NAMALWA (cell line): ENCODE data around the gene RAPGEF3.

Source experiments
- DNase-seq: peaks from one replicate; pipeline ENCODE4 v3.0.0-alpha.2; 2015; ENCODE audit warnings: low spot score

The RAPGEF3 gene

DNA sequence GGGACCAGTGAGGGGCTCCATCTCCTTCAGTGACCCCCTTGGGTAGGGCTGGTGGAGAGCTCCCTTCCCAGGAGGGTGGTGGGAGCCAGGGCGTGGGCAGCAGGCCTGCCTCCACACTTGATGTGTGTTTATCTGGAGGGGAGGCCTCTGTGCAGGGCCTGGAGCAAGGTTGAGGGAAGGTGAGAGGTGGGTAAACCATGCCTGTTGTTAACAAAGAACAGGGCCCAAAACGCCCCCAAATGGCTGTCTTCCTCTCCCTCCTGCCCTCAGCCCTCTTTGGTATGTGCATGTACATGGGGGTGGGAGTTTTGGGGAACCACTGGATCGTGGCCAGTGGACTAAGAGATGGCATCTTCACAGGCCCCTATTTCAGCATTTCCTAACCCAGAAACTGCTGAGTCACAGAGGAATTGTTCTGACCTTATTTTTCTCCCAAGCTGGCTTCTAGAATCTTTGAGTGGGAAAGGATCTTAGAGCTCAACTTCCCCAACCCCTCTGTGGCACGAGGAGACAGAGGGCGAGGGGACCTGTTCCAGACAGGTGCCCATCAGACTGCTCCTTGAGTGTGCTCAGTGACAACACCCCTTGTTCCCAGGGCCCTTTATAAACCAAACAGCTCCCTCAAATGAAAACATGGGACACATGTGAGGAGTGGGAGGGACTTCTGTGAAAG, 17.9 kb upstream of the RAPGEF3 start:
- DNase-seq = no peak

- peak; percentile 35 for DNase-seq
These were observed 16.6 kb upstream of the RAPGEF3 start for GRCh38 chr12:47775100-47775911.

DNA sequence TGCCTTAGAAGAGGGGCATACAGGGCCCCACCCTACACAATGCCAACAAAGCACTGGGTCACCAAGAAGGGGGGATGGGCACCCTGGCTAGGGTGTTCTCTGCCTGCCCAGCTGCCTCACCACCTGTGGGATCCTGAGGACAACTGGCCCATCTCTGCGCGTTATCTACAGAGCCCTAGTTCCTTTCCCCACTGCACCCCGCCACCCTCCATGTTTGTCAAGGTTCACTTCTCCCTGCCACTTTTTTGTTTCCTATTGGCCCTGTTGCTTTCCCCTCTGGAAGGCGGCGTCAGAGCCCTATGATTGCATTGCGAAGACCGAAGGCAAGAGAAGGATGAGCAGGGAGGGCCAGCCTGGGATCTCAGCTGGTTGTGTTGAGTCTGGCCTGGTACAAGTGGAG, 16.0 kb upstream of the RAPGEF3 start:
- no peak for DNase-seq

GRCh38 chr12:47773858-47774580, 15.3 kb upstream of the RAPGEF3 start:
- DNase-seq = no peak

GRCh38 chr12:47773062-47773857, 14.6 kb upstream of the RAPGEF3 start, which contains the start of gene SLC48A1:
TSS of gene SLC48A1 (plus strand) at chr12:47773238. CDS start at chr12:47773305, 67 bp downstream.
- peak; percentile 78 for DNase-seq

DNA sequence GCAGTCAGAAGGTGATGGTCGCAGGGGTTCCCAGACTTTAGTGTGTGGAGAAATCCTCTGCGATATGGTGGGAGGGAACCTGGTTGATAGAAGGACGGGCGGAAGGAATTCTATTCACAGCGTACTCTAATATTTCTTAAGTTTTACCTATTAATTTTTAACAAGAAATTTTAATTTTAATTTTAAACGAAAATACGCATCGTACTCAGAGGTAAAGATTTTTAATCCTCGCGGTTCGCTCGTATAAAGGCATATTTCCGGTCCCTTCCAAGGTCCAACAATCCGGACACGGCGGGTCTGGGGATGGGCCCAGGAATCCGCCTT, 14.0 kb upstream of the RAPGEF3 start:
- DNase-seq = no peak

GRCh38 chr12:47772094-47772660, 13.5 kb upstream of the RAPGEF3 start:
- DNase-seq = no peak

GRCh38 chr12:47771304-47771703, 12.6 kb upstream of the RAPGEF3 start:
- DNase-seq = no peak

- DNase-seq = no peak
These were observed 11.5 kb upstream of the RAPGEF3 start for GRCh38 chr12:47770086-47770726.

GRCh38 chr12:47769234-47770085, 10.8 kb upstream of the RAPGEF3 start:
- DNase-seq = no peak

DNA sequence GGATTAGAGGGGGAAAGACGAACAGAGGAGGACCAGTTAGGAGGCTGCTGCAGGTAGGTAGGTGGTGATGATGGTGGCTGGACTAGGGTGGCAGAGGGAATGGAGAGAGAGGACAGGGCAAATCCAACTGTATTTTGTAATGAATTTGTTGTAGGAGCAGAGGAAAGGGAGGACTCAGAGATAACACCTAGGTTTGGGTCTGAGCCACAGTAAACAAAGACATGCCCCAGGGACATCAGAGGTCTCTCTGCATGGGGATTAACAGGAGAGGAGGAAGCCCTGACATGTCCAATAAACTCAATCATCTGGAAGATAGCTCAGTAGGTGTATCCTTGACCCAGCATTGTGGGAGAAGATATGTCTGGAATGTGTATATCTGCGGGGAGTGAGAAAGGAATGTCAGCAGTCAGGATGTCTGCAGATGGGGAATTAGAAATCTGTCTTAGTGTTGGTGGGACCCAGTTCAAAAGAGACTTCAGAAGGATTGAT, 9.7 kb upstream of the RAPGEF3 start:
- DNase-seq = no peak

DNA sequence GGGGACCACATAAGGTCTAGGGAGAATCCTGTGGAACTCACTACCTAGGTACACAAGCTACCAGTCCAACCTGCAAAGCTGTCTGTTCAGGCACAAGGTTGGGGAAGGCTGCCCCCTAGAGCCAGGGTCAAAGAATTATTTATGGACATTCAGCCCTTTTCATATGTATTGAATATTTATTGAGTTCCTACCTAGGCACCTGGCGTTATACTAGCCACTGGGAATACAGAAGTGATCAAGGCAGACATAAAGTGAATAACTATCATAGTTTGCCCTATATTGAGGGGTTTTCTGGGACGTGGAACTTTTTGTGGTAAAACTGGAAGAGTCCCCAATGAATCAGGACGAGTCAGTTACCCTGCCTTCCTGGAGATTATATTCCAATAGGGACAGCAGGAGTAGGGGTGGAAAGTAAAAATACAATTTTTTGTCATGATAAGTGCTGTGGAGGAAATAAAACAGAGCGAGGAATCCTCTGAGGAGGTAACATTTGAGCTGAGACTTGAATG, 8.6 kb upstream of the RAPGEF3 start:
- peak; percentile 73 for DNase-seq

- no peak for DNase-seq
These were observed 8.0 kb upstream of the RAPGEF3 start for GRCh38 chr12:47766502-47767215.

DNA sequence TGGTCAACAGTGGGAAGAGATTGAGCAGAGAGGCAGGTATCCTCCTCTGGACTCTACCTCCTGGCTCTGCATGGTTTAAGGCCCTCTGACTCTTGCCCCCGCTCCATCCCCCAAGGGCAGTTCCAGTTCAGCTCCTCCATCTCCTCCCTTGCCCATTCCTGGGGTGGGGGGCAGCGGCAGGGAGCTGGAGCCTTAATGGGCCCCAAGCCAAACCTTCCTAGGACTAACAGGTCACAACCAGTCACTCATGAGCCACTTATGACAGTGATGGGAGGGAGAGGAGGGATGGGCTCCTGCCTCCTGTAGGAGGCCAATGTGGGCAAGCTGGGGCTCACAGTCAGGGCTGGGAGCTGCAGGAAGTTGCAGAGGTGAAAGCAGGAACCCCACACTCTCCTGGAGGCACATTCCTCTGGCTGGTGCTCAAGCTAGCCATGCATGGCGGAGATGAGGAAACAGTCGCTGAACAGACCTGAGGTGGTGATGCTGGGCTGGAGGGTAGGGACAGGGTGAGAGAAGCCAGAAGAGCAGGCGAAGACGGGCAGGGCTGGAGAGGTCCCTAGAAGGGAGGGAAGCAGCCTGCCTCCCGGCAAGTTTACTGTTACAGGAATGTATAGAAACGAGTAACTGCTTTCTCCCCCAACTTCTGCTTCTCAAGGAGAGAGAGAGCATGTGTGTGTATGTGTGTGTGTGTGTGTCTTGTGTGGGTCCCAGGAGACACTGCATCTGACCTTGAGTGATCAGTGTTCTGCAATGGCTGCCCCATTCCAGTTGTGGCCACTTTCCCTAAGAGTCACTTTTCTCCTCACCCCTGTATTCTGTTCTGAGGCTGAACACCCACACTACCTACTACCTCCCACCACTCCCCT, 5.0 kb upstream of the RAPGEF3 start:
- DNase-seq = no peak

- DNase-seq = no peak
These were observed 4.3 kb upstream of the RAPGEF3 start for GRCh38 chr12:47762850-47763465.

- no peak for DNase-seq
These were observed 171 bp downstream of the RAPGEF3 start for GRCh38 chr12:47758584-47758833.

DNA sequence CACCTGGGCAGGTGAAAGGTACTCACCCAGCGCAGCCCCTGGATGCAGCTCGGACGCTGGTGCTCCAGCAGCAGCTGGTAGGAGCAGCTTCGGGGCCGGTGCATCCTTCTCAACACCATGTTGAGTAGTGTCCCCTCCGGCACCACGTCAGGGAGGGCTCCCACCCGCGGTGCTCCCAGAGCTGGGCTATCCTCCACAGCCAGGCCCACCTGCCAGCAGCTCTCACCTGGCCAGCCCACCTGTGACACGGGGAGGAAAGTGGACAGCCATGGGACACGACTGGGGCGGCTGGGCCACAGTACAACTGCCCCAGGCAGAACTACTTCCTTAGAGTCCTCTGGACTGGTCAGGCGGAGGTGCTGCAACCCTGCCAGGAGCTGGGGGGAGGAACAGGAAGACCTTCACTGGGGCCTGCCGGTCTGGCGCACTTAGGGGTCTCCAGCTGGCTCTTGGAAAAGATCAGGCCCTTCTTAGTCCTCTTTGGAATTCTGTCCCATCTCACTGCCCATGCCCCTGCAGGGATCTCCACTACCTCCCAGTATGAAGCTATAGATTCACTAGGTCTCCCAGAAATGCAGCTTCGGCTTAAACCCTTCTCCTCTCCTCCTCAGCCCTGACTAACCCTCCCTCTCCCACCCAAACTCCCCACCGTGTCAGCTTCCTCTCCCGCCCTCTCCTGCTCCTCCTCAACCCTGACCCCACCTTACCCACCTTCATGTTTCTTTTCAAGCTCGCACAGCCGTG, 668 bp downstream of the RAPGEF3 start:
- no peak for DNase-seq
